Heart left ventricle (tissue), 16 donors: Measurements from ENCODE around the gene EHMT1. TPM values are rescaled to one million over a fixed set of nuclear protein-coding genes. Genes with fewer than 3 reads are reported as not detected.
"Not testable (repeated sequence)": the region's sequence is repeated elsewhere in the genome, so short reads cannot be mapped to it uniquely, and the experiment has no call there.

Experiments used
- ATAC-seq, 4 donors: fragments of 200-7000 bp; cut with Tn5 transposase; one replicate each; pipeline ENCODE4 v1.9.1; 2020 to 2022; ENCODE audit warnings: moderate library complexity in 4 of 4, mild to moderate bottlenecking in 3 of 4, moderate number of reproducible peaks in 1 of 4
- DNase-seq, 5 donors: peaks; one replicate each; pipeline ENCODE4 v3.0.0-alpha.2; 2020
- H3K27ac ChIP-seq, 12 donors: fragments of 200-600 bp; sonication (generic) in 4 of 12; one replicate each; pipeline versions ENCODE4 v1.5.0 to v1.8.0; 2016 to 2022; ENCODE audit warnings: mild to moderate bottlenecking in 2 of 12
- H3K27me3 ChIP-seq, 9 donors: fragments of 200-600 bp; sonication (generic) in 2 of 9; one replicate each; pipeline versions ENCODE4 v1.5.1 to v1.8.0; 2016 to 2022; ENCODE audit warnings: mild to moderate bottlenecking in 3 of 9
- H3K36me3 ChIP-seq, 9 donors: fragments of 200-600 bp; sonication (generic) in 2 of 9; one replicate each; pipeline versions ENCODE4 v1.5.0 to v1.8.0; 2018 to 2022; ENCODE audit warnings: mild to moderate bottlenecking in 2 of 9
- H3K4me1 ChIP-seq, 12 donors: fragments of 200-600 bp; sonication (generic) in 4 of 12; one replicate each; pipeline versions ENCODE4 v1.5.0 to v1.8.0; 2016 to 2022; ENCODE audit warnings: mild to moderate bottlenecking in 3 of 12
- H3K4me3 ChIP-seq, 12 donors: fragments of 200-600 bp; sonication (generic) in 4 of 12; one replicate each; pipeline versions ENCODE4 v1.5.0 to v1.8.0; 2017 to 2022; ENCODE audit warnings: mild to moderate bottlenecking in 9 of 12, moderate library complexity in 4 of 12
- H3K9me3 ChIP-seq, 12 donors: fragments of 200-600 bp; sonication (generic) in 4 of 12; one replicate each; pipeline versions ENCODE4 v1.5.0 to v1.8.0; 2016 to 2022; ENCODE audit warnings: mild to moderate bottlenecking in 1 of 12
- POLR2A ChIP-seq, 2 donors: fragments of 450-650 bp; IDR thresholded peaks; one replicate each; pipeline ENCODE4 v1.6.1; 2017; ENCODE audit warnings: antibody characterized with exemption in 2 of 2, mild to moderate bottlenecking in 2 of 2, moderate library complexity in 2 of 2
- WGBS, 4 donors: extraction: QIAGEN DNeasy Blood & Tissue Kit in 2 of 4; methylation state at CpG; one replicate each; pipeline versions ENCODE4 v1.1.5 to v1.1.7; 2013 to 2018; 5-methylcytosine and 5-hydroxymethylcytosine counted together
- intact Hi-C, 10 donors: fragments of 100-400 bp; cut with DNase I; formaldehyde crosslinking; loops; one replicate each; pipeline versions ENCODE4 v1.11.1 to v1.14.2; 2022
- polyA plus RNA-seq, 2 donors: library from polyadenylated mRNA; stranded (reverse); fragments of 200-250 nt; gene quantifications; one replicate each; pipeline ENCODE4 v1.2.3, GENCODE V29; 2013
- total RNA-seq, 9 donors: library from RNA; depleted of rRNA in 2 of 9; stranded (reverse); fragments of >200 nt in 2 of 9; fragmentation: NEBNext Ultra II Directional in 3 of 9; extraction: Animal tissue kit (Norgen Biotek cat#: 25700) in 3 of 9; gene quantifications; one replicate each; pipeline versions ENCODE4 v1.1.0 to v1.2.4, GENCODE V29; 2016 to 2023
- TF ChIP-seq, protein P1 (sequence below), 12 donors: fragments of 200-600 bp; sonication (generic) in 4 of 12; IDR thresholded peaks; one replicate each; pipeline versions ENCODE4 v1.5.0 to v1.8.0; 2018 to 2022; ENCODE audit warnings: antibody characterized with exemption in 12 of 12, mild to moderate bottlenecking in 5 of 12
- donor health status: ischemic (EF 13 %, LVEDD 7.1; RV severe dilation, severe dysfunction).
- donor health status: healthy with polysubstance abuse.
- donor health status: DM: no; HTN: yes; CAD: no.
- donor health status: DM: no; HTN: no; CAD: no.
- donor health status: ischemic (EF 25% LVEDD 6.9; RV normal size, moderate dysfunction).
- donor health status: ischemic (EF 25% LVEDD 5.7; RV mildly dilated, moderate dysfunction).
- donor health status: healthy.
- donor health status: DM: yes; HTN: yes; CAD: no.
- donor health status: ischemic (EF 35%, LVEDD 5.7; RV mildly dilated, moderate dysfunction).
- donor health status: nonischemic (EF 11% LVEDD 7.7; RV severe dilation, severe dysfunction).
- donor health status: DM: yes; HTN: yes; CAD: no.
- donor health status: PGD.
- donor health status: ischemic (EF 29% LVEDD 5.4; RV normal size, mild dysfunction).
- donor health status: nonischemic (EF 23%, LVEDD 6.1; RV moderate dilation, normal function).

Gene EHMT1
- total and polyA plus RNA-seq, 11 donors: 24.5 to 55.9 (median 28.9) TPM

GRCh38 chr9:137778914-137779313, 160.1 kb downstream of the EHMT1 start:
- no peak for DNase-seq
- no peaks in the 10 kb centered on the region for H3K4me1 ChIP-seq
- H3K27ac ChIP-seq: no peak overlapping the region
- no peak overlapping the region for H3K4me3 ChIP-seq
- no peaks in the 10 kb centered on the region for H3K9me3 ChIP-seq
- intact Hi-C loops: loop anchor here in 1 of 10 donors (10.0 kb wide), 1 partner anchor 104 kb away; no protein-coding TSS in a partner anchor
- H3K36me3 ChIP-seq: peaks cover 0 to 81% (median 77%) of the 10 kb centered on the region in 9 donors
- ATAC-seq: no peak
- 87 to 97% (median 94%) methylated on average over 10 of the region's 10 CpGs for WGBS, 4 donors
- H3K27me3 ChIP-seq: no peaks in the 10 kb centered on the region
- TF ChIP-seq, protein P1, sequence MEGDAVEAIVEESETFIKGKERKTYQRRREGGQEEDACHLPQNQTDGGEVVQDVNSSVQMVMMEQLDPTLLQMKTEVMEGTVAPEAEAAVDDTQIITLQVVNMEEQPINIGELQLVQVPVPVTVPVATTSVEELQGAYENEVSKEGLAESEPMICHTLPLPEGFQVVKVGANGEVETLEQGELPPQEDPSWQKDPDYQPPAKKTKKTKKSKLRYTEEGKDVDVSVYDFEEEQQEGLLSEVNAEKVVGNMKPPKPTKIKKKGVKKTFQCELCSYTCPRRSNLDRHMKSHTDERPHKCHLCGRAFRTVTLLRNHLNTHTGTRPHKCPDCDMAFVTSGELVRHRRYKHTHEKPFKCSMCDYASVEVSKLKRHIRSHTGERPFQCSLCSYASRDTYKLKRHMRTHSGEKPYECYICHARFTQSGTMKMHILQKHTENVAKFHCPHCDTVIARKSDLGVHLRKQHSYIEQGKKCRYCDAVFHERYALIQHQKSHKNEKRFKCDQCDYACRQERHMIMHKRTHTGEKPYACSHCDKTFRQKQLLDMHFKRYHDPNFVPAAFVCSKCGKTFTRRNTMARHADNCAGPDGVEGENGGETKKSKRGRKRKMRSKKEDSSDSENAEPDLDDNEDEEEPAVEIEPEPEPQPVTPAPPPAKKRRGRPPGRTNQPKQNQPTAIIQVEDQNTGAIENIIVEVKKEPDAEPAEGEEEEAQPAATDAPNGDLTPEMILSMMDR (IDR thresholded peaks at IDR 0.05): no peak
- no peak for TF ChIP-seq POLR2A (IDR thresholded peaks at IDR 0.05)

- H3K27ac ChIP-seq, H3K9me3 ChIP-seq, intact Hi-C loops, H3K4me3 ChIP-seq, H3K27me3 ChIP-seq, DNase-seq, H3K4me1 ChIP-seq, ATAC-seq: not testable (repeated sequence)
- WGBS, 4 donors: 94 to 98% (median 96%) methylated on average over 19 of the region's 19 CpGs
- H3K36me3 ChIP-seq: peaks cover 0 to 84% (median 79%) of the 10 kb centered on the region in 9 donors
Measured at GRCh38 chr9:137780031-137780430, 161.2 kb downstream of the EHMT1 start.

DNA sequence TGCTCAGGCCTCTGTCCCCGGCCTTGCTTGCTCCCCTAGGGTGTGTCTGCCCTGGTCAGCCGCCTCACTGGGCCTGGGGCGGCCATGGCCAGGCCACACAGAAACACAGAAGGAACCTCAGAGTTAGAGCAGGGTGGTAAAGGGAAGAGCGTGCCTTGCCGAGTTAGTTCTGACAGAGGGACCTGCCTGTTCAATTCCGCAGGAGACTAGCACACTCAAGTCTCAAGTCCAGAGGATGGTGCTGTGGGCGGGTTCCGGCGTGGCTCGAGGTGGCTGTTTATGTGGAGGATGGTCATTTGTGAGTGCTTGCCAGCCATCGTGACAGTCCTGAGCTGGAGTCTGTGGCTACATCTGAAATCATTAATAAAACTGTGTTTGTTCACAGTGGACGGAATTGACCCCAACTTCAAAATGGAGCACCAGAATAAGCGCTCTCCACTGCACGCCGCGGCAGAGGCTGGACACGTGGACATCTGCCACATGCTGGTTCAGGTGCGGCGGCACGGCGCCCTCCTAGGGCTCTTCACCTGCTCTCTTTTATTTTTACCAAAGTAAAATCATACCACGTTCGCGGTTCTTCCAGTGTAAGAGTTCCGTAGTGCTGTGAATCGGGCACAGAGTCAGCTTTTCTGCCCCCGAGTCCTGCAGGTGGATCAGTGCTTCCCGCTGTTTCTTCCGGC, 163.2 kb downstream of the EHMT1 start:
- 95 to 97% (median 96%) methylated on average over 29 of the region's 29 CpGs for WGBS, 4 donors

DNA sequence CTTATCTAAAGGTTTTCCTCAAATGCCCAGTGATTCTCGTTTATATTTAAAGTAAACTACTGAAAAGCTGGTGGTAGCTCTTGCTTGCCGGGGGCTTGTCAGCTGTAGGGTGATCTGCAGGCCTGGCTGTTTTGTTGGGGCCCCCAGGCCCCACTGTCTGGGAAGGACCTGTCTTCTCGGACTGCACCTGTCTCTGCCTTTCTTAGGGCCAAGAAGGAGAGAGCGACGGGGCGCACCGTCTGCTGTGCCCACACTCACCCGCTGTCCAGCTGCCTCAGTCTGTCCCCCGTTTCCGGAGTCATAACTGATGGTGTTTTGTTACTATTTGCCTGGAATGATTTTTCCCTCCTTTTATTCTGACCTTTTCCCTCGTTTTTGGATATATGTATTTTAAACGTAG, 164.7 kb downstream of the EHMT1 start:
- no peak for DNase-seq
- intact Hi-C loops: no loop called here
- H3K36me3 ChIP-seq: peaks cover 0 to 79% (median 60%) of the 10 kb centered on the region in 9 donors
- ATAC-seq: no peak
- H3K4me3 ChIP-seq: no peak overlapping the region
- H3K9me3 ChIP-seq: no peaks in the 10 kb centered on the region
- H3K27me3 ChIP-seq: no peaks in the 10 kb centered on the region
- 92 to 96% (median 95%) methylated on average over 12 of the region's 12 CpGs for WGBS, 4 donors
- peaks cover 0 to 4% (median 0%) of the 10 kb centered on the region in 12 donors for H3K4me1 ChIP-seq
- TF ChIP-seq POLR2A (IDR thresholded peaks at IDR 0.05): no peak
- TF ChIP-seq, protein P1 (IDR thresholded peaks at IDR 0.05): no peak
- no peak overlapping the region for H3K27ac ChIP-seq

More for the DNA sequence above, 163.2 kb downstream of the EHMT1 start:
- Histone ChIP-seq H3K36me3 (peaks cover 0 to 82% (median 68%) of the 10 kb centered on the region in 9 donors), H3K9me3 (no peaks in the 10 kb centered on the region), H3K4me1 (no peaks in the 10 kb centered on the region), H3K27ac (no peak overlapping the region), H3K4me3 (no peak overlapping the region), H3K27me3 (no peaks in the 10 kb centered on the region)
- DNase-seq: no peak
- ATAC-seq: peak in 1 of 4 donors; percentile 22
- TF ChIP-seq POLR2A (IDR thresholded peaks at IDR 0.05): no peak
- TF ChIP-seq, protein P1 (IDR thresholded peaks at IDR 0.05): no peak
- intact Hi-C loops: no loop called here
